WTC11 (cell line): ENCODE results near the gene ATP6V0E1.

Source experiments
- CREB1 ChIP-seq: sonication (generic); formaldehyde crosslinking; IDR thresholded peaks from 2 replicates; pipeline ENCODE4 v1.8.0; 2023; ENCODE audit warnings: mild to moderate bottlenecking, missing genetic modification reagents
- CREM ChIP-seq: sonication (generic); formaldehyde crosslinking; IDR thresholded peaks from 2 replicates; pipeline ENCODE4 v1.8.1; 2022; ENCODE audit warnings: mild to moderate bottlenecking, missing genetic modification reagents, moderate library complexity
- ELF4 ChIP-seq: sonication (generic); formaldehyde crosslinking; IDR thresholded peaks from 2 replicates; pipeline ENCODE4 v1.8.1; 2022; ENCODE audit warnings: low read depth, mild to moderate bottlenecking, moderate library complexity, missing genetic modification reagents
- JUN ChIP-seq: sonication (generic); formaldehyde crosslinking; IDR thresholded peaks from 2 replicates; pipeline ENCODE4 v1.8.0; 2023; ENCODE audit warnings: mild to moderate bottlenecking, missing genetic modification reagents
- MAX ChIP-seq: sonication (generic); formaldehyde crosslinking; IDR thresholded peaks from 2 replicates; pipeline ENCODE4 v1.8.0; 2022; ENCODE audit warnings: mild to moderate bottlenecking, missing genetic modification reagents
- MXD4 ChIP-seq: fragments of 250-450 bp; sonication (Bioruptor Pico); IDR thresholded peaks from 2 replicates; pipeline ENCODE4 v1.8.0; 2021; ENCODE audit warnings: mild to moderate bottlenecking, moderate library complexity, borderline replicate concordance
- STAT6 ChIP-seq: sonication (generic); formaldehyde crosslinking; conservative IDR thresholded peaks from 2 replicates; pipeline ENCODE4 v1.8.1; 2023; ENCODE audit warnings: mild to moderate bottlenecking, low read depth, missing genetic modification reagents, moderate library complexity
- TEAD1 ChIP-seq: sonication (generic); formaldehyde crosslinking; IDR thresholded peaks from 2 replicates; pipeline ENCODE4 v1.8.0; 2022; ENCODE audit warnings: mild to moderate bottlenecking, missing genetic modification reagents
- USF1 ChIP-seq: sonication (generic); formaldehyde crosslinking; IDR thresholded peaks from 2 replicates; pipeline ENCODE4 v1.8.0; 2022; ENCODE audit warnings: mild to moderate bottlenecking, missing genetic modification reagents
- ZNF512 ChIP-seq: sonication (generic); formaldehyde crosslinking; IDR thresholded peaks from 2 replicates; pipeline ENCODE4 v1.8.1; 2022; ENCODE audit warnings: missing genetic modification reagents, borderline replicate concordance
- ZSCAN18 ChIP-seq: fragments of 250-450 bp; sonication (Bioruptor Pico); IDR thresholded peaks from 2 replicates; pipeline ENCODE4 v2.1.2; 2022; ENCODE audit warnings: mild to moderate bottlenecking, moderate library complexity
- TF ChIP-seq, protein P1 (sequence below): fragments of 200-600 bp; IDR thresholded peaks from 2 replicates; pipeline ENCODE4 v1.8.0; 2022; ENCODE audit warnings: antibody characterized with exemption
- TF ChIP-seq, protein P2 (sequence below): sonication (generic); formaldehyde crosslinking; conservative IDR thresholded peaks from 2 replicates; pipeline ENCODE4 v1.8.1; 2022; ENCODE audit warnings: mild to moderate bottlenecking, missing genetic modification reagents

- TF ChIP-seq ZNF512 (CRISPR knock-in tag) (no peak), USF1 (CRISPR knock-in tag) (no peak), ELF4 (CRISPR knock-in tag) (no peak), STAT6 (CRISPR knock-in tag) (no peak), ZSCAN18 (CRISPR knock-in tag) (no peak), CREB1 (CRISPR knock-in tag) (no peak), MAX (no peak), TEAD1 (CRISPR knock-in tag) (no peak), CREM (CRISPR knock-in tag) (no peak), JUN (no peak), MXD4 (no peak)
- TF ChIP-seq, protein P1, sequence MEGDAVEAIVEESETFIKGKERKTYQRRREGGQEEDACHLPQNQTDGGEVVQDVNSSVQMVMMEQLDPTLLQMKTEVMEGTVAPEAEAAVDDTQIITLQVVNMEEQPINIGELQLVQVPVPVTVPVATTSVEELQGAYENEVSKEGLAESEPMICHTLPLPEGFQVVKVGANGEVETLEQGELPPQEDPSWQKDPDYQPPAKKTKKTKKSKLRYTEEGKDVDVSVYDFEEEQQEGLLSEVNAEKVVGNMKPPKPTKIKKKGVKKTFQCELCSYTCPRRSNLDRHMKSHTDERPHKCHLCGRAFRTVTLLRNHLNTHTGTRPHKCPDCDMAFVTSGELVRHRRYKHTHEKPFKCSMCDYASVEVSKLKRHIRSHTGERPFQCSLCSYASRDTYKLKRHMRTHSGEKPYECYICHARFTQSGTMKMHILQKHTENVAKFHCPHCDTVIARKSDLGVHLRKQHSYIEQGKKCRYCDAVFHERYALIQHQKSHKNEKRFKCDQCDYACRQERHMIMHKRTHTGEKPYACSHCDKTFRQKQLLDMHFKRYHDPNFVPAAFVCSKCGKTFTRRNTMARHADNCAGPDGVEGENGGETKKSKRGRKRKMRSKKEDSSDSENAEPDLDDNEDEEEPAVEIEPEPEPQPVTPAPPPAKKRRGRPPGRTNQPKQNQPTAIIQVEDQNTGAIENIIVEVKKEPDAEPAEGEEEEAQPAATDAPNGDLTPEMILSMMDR, result no peak
- TF ChIP-seq, protein P2, sequence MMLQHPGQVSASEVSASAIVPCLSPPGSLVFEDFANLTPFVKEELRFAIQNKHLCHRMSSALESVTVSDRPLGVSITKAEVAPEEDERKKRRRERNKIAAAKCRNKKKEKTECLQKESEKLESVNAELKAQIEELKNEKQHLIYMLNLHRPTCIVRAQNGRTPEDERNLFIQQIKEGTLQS, result no peak
Observed at GRCh38 chr5:173014671-173015070, 31.1 kb downstream of the ATP6V0E1 start.
